ENCODE data around the gene TERT. TPM values are rescaled to one million over a fixed set of nuclear protein-coding genes. Genes with fewer than 3 reads are reported as not detected.

The TERT gene
- total and polyA plus RNA-seq, 8 donors: 0.19 to 4.0 (median 0.38) TPM; not detected in 4

GRCh38 chr5:1298723-1299510 lies 4.0 kb upstream of the TERT start:
- no peak overlapping the region for H3K27ac ChIP-seq
- DNase-seq: no peak
- H3K9me3 ChIP-seq: no peaks in the 10 kb centered on the region
- peaks cover 10 to 23% (median 20%) of the 10 kb centered on the region in 4 donors for H3K4me1 ChIP-seq
- no peaks in the 10 kb centered on the region for H3K36me3 ChIP-seq
- no peak overlapping the region for H3K4me3 ChIP-seq
- intact Hi-C loops (cut with DNase I; ENCODE audit: low total_unique reads): no loop called here
- WGBS, 5 donors: 84 to 88% (median 85%) methylated on average over 33 of the region's 33 CpGs
- peaks cover 6 to 44% (median 19%) of the 10 kb centered on the region in 3 donors for H3K27me3 ChIP-seq
- TF ChIP-seq EP300 (IDR thresholded peaks at IDR 0.05) (no peak), CTCF (IDR thresholded peaks at IDR 0.05) (no peak), POLR2A (IDR thresholded peaks at IDR 0.05) (no peak), POLR2AphosphoS5 (IDR thresholded peaks at IDR 0.05) (no peak)

GRCh38 chr5:1298067-1298551 lies 3.2 kb upstream of the TERT start:
- Histone ChIP-seq H3K36me3 (no peaks in the 10 kb centered on the region), H3K4me1 (peaks cover 10 to 25% (median 22%) of the 10 kb centered on the region in 4 donors), H3K27me3 (peaks cover 6 to 52% (median 25%) of the 10 kb centered on the region in 3 donors), H3K4me3 (no peak overlapping the region), H3K27ac (no peak overlapping the region), H3K9me3 (no peaks in the 10 kb centered on the region)
- intact Hi-C loops (cut with DNase I; ENCODE audit: low total_unique reads): no loop called here
- peak in 1 of 2 donors; percentile 5 for DNase-seq
- WGBS, 5 donors: 89 to 97% (median 92%) methylated on average over 17 to 19 of the region's 19 CpGs
- TF ChIP-seq EP300 (IDR thresholded peaks at IDR 0.05): no peak
- no peak for TF ChIP-seq CTCF (IDR thresholded peaks at IDR 0.05)
- no peak for TF ChIP-seq POLR2A (IDR thresholded peaks at IDR 0.05)

- Histone ChIP-seq H3K27me3 (peaks cover 6 to 61% (median 25%) of the 10 kb centered on the region in 3 donors), H3K4me3 (no peak overlapping the region), H3K27ac (no peak overlapping the region), H3K4me1 (peaks cover 10 to 25% (median 22%) of the 10 kb centered on the region in 4 donors), H3K9me3 (no peaks in the 10 kb centered on the region), H3K36me3 (no peaks in the 10 kb centered on the region)
- WGBS, 5 donors: 80 to 94% (median 90%) methylated on average over 4 of the region's 4 CpGs
- TF ChIP-seq CTCF (IDR thresholded peaks at IDR 0.05): no peak
- no peak for TF ChIP-seq POLR2A (IDR thresholded peaks at IDR 0.05)
- no peak for TF ChIP-seq EP300 (IDR thresholded peaks at IDR 0.05)
- TF ChIP-seq POLR2AphosphoS5 (IDR thresholded peaks at IDR 0.05): no peak
- intact Hi-C loops (cut with DNase I; ENCODE audit: low total_unique reads): no loop called here
- DNase-seq: no peak
Measured at GRCh38 chr5:1297243-1297642, 2.4 kb upstream of the TERT start.

GRCh38 chr5:1295650-1296037 lies 776 bp upstream of the TERT start:
- TF ChIP-seq CTCF (IDR thresholded peaks at IDR 0.05): no peak
- no peak for TF ChIP-seq POLR2A (IDR thresholded peaks at IDR 0.05)
- intact Hi-C loops (cut with DNase I; ENCODE audit: low total_unique reads): no loop called here
- DNase-seq: no peak
- Histone ChIP-seq H3K27ac (no peak overlapping the region), H3K4me3 (peak overlapping the region in 1 of 4 donors; percentile 31), H3K4me1 (peaks cover 10 to 25% (median 22%) of the 10 kb centered on the region in 4 donors), H3K27me3 (peaks cover 6 to 77% (median 25%) of the 10 kb centered on the region in 3 donors), H3K36me3 (no peaks in the 10 kb centered on the region), H3K9me3 (no peaks in the 10 kb centered on the region)
- WGBS, 5 donors: 53 to 72% (median 63%) methylated on average over 8 to 22 of the region's 22 CpGs

Data from stomach (tissue), 9 donors.